Keratinocyte (primary cell): Measurements from ENCODE around the gene CACNA1I. TPM values are rescaled to one million over a fixed set of nuclear protein-coding genes. Genes with fewer than 3 reads are reported as not detected.

ENCODE experiments used
- DNase-seq: peaks from one replicate; pipeline ENCODE4 v3.0.0-alpha.2; 2011; ENCODE audit warnings: low read depth, missing footprints, low spot score
- FAIRE-seq: peaks from 2 replicates; lab custom pipeline; 2011; peaks lifted over from hg19 to GRCh38; lab: Jason Lieb, UNC
- H2AFZ ChIP-seq: 2 replicates; pipeline ENCODE4 v1.6.0; 2012; ENCODE audit warnings: low read length, control low read depth, inconsistent platforms; ENCODE audit not compliant: control insufficient read depth
- H3K27ac ChIP-seq: 2 replicates; pipeline ENCODE4 v1.5.1; 2011; ENCODE audit warnings: low read length; ENCODE audit not compliant: control insufficient read depth, insufficient read depth
- H3K27me3 ChIP-seq: 3 replicates; pipeline ENCODE4 v1.6.0; 2011; ENCODE audit warnings: low read length; ENCODE audit not compliant: control insufficient read depth, insufficient read depth; ENCODE audit errors: extremely low read depth
- H3K36me3 ChIP-seq, 2 experiments: 2 replicates in 1 of 2; 3 replicates in 1 of 2; pipeline ENCODE4 v1.5.1; 2011; ENCODE audit warnings: low read length in 2 of 2, mild to moderate bottlenecking in 1 of 2; ENCODE audit not compliant: control insufficient read depth in 2 of 2, insufficient read depth in 2 of 2; ENCODE audit errors: extremely low read depth in 1 of 2
- H3K4me1 ChIP-seq: 3 replicates; pipeline ENCODE4 v1.5.1; 2011; ENCODE audit warnings: low read length; ENCODE audit not compliant: control insufficient read depth, insufficient read depth; ENCODE audit errors: extremely low read depth
- H3K4me2 ChIP-seq: 3 replicates; pipeline ENCODE4 v1.6.0; 2011; ENCODE audit warnings: low read depth, low read length; ENCODE audit not compliant: control insufficient read depth, insufficient read depth; ENCODE audit errors: extremely low read depth
- H3K4me3 ChIP-seq, 3 experiments: fragments of 200-600 bp in 1 of 3; sonication (generic) in 1 of 3; 2 replicates in 2 of 3; 3 replicates in 1 of 3; pipeline ENCODE4 v1.5.1; 2011 to 2016; ENCODE audit warnings: low read length in 3 of 3, mild to moderate bottlenecking in 3 of 3, control low read depth in 2 of 3, inconsistent platforms in 1 of 3, low read depth in 1 of 3, mixed read lengths in 1 of 3, mixed run types in 1 of 3, moderate library complexity in 1 of 3; ENCODE audit not compliant: control insufficient read depth in 2 of 3, insufficient read depth in 2 of 3; ENCODE audit errors: extremely low read depth in 1 of 3
- H3K79me2 ChIP-seq: 2 replicates; pipeline ENCODE4 v1.6.0; 2012; ENCODE audit warnings: low read length; ENCODE audit not compliant: control insufficient read depth, insufficient read depth
- H3K9ac ChIP-seq: 3 replicates; pipeline ENCODE4 v1.6.0; 2011; ENCODE audit warnings: low read length; ENCODE audit not compliant: control insufficient read depth, insufficient read depth; ENCODE audit errors: extremely low read depth
- H3K9me1 ChIP-seq: 3 replicates; pipeline ENCODE4 v1.6.0; 2011; ENCODE audit warnings: low read length; ENCODE audit not compliant: control insufficient read depth, insufficient read depth; ENCODE audit errors: extremely low read depth
- H3K9me3 ChIP-seq: 2 replicates; pipeline ENCODE4 v1.5.1; 2012; ENCODE audit warnings: low read depth, low read length; ENCODE audit not compliant: control insufficient read depth
- H4K20me1 ChIP-seq: 3 replicates; pipeline ENCODE4 v1.6.0; 2011; ENCODE audit warnings: low read length; ENCODE audit not compliant: control insufficient read depth, insufficient read depth; ENCODE audit errors: extremely low read depth
- CTCF ChIP-seq, 3 experiments: IDR thresholded peaks in 1 of 3; conservative IDR thresholded peaks in 1 of 3; optimal IDR thresholded peaks in 1 of 3; 2 replicates in 2 of 3; 3 replicates in 1 of 3; pipeline versions ENCODE3 to v1.5.1; 2011; ENCODE audit warnings: low read length in 3 of 3, mild to moderate bottlenecking in 3 of 3, moderate library complexity in 2 of 3, control low read depth in 1 of 3, inconsistent platforms in 1 of 3; ENCODE audit not compliant: insufficient read depth in 2 of 3; ENCODE audit errors: extremely low read depth in 1 of 3
- EZH2 ChIP-seq: IDR thresholded peaks from one replicate; pipeline ENCODE4 v1.6.1; 2012; ENCODE audit warnings: inconsistent platforms, mild to moderate bottlenecking, low read length, moderate library complexity
- dilution Hi-C: fragments of 300-500 bp; cut with MboI; formaldehyde crosslinking; loops from one replicate; pipeline ENCODE4 v1.7.0; 2020; ENCODE audit warnings: low sequenced_read_pairs; ENCODE audit not compliant: extremely low pct_ligation_motif_present
- polyA plus RNA-seq, 5 experiments: library from polyadenylated mRNA; depleted of rRNA in 3 of 5; stranded (reverse) in 3 of 5; stranded (forward) in 1 of 5; unstranded in 1 of 5; fragments of >200 nt; gene quantifications; 1 replicate in 1 of 5; 2 replicates in 3 of 5; 3 replicates in 1 of 5; pipeline versions ENCODE4 v1.2.1 to v1.2.3, GENCODE V29; 2011 to 2012; ENCODE audit warnings: missing spikeins in 2 of 5, low read depth in 1 of 5, low replicate concordance in 1 of 5

CACNA1I gene
- polyA plus RNA-seq, 1 donor (not counting 4 experiments of a cell fraction or from before 2014, with no cell fraction given), result not detected

GRCh38 chr22:39686178-39686620, 115.6 kb downstream of the CACNA1I start:
- no peak overlapping the region for H3K27ac ChIP-seq
- no peak for DNase-seq
- H3K4me1 ChIP-seq, result no peaks in the 10 kb centered on the region
- no peak for TF ChIP-seq CTCF (optimal IDR thresholded peaks at IDR 0.05 in 1 of 3, IDR thresholded peaks at IDR 0.05 in 1 of 3, conservative IDR thresholded peaks at IDR 0.05 in 1 of 3; ENCODE audit: extremely low read depth in 1 of 3, insufficient read depth in 2 of 3, low read length in 3 of 3)
- no peak for TF ChIP-seq EZH2
- no peak overlapping the region for H3K4me3 ChIP-seq
- no peaks in the 10 kb centered on the region for H3K9me3 ChIP-seq
- no peak overlapping the region for H2AFZ ChIP-seq
- dilution Hi-C loops, result no loop called here
- no peak overlapping the region for H3K4me2 ChIP-seq
- H3K9me1 ChIP-seq, result no peaks in the 10 kb centered on the region
- FAIRE-seq, result no peak
- peaks cover 64% of the 10 kb centered on the region for H3K27me3 ChIP-seq
- no peak overlapping the region for H3K9ac ChIP-seq
- H4K20me1 ChIP-seq, result no peaks in the 10 kb centered on the region
- no peaks in the 10 kb centered on the region for H3K36me3 ChIP-seq
- no peaks in the 10 kb centered on the region for H3K79me2 ChIP-seq

GRCh38 chr22:39686776-39687525, 116.4 kb downstream of the CACNA1I start:
- H3K9me3 ChIP-seq, result no peaks in the 10 kb centered on the region
- no peak overlapping the region for H3K9ac ChIP-seq
- no peak for FAIRE-seq
- no peak overlapping the region for H2AFZ ChIP-seq
- no peak for TF ChIP-seq CTCF (optimal IDR thresholded peaks at IDR 0.05 in 1 of 3, IDR thresholded peaks at IDR 0.05 in 1 of 3, conservative IDR thresholded peaks at IDR 0.05 in 1 of 3; ENCODE audit: extremely low read depth in 1 of 3, insufficient read depth in 2 of 3, low read length in 3 of 3)
- no peak for TF ChIP-seq EZH2
- peaks cover 71% of the 10 kb centered on the region for H3K27me3 ChIP-seq
- no peaks in the 10 kb centered on the region for H3K36me3 ChIP-seq
- H4K20me1 ChIP-seq, result no peaks in the 10 kb centered on the region
- no peak for DNase-seq
- no peaks in the 10 kb centered on the region for H3K9me1 ChIP-seq
- no peak overlapping the region for H3K27ac ChIP-seq
- H3K79me2 ChIP-seq, result no peaks in the 10 kb centered on the region
- H3K4me1 ChIP-seq, result no peaks in the 10 kb centered on the region
- no peak overlapping the region for H3K4me2 ChIP-seq
- dilution Hi-C loops, result no loop called here
- no peak overlapping the region for H3K4me3 ChIP-seq
